HEK293T (cell line): Measurements from ENCODE around the gene TBL1X.

Experiments used
- CTCF ChIA-PET: fragments of 350-600 bp; formaldehyde crosslinking; extraction: SDS; loops from one replicate; lab custom pipeline; 2021; ENCODE audit warnings: antibody characterized with exemption, inconsistent platforms; lab: Yijun Ruan, JAX
- POLR2A ChIA-PET: fragments of 350-600 bp; formaldehyde crosslinking; extraction: SDS; loops from one replicate; lab custom pipeline; 2020; ENCODE audit warnings: antibody characterized with exemption, inconsistent platforms; lab: Yijun Ruan, JAX
- DNase-seq: peaks from one replicate; pipeline ENCODE4 v3.0.0; 2012; ENCODE audit warnings: mixed read lengths; ENCODE audit errors: extremely low spot score
- ARNT ChIP-seq: fragments of 450-650 bp; IDR thresholded peaks from 2 replicates; pipeline ENCODE4 v1.6.1; 2017; ENCODE audit warnings: mild to moderate bottlenecking
- BHLHE40 ChIP-seq: fragments of 450-650 bp; IDR thresholded peaks from 2 replicates; pipeline ENCODE4 v1.6.1; 2016; ENCODE audit warnings: mild to moderate bottlenecking, moderate library complexity, borderline replicate concordance
- CTBP1 ChIP-seq: fragments of 450-650 bp; IDR thresholded peaks from 2 replicates; pipeline ENCODE4 v1.6.1; 2016; ENCODE audit warnings: borderline replicate concordance
- ELF4 ChIP-seq: fragments of 450-650 bp; IDR thresholded peaks from 2 replicates; pipeline ENCODE4 v1.6.1; 2017; ENCODE audit warnings: antibody characterized with exemption
- FOXA1 ChIP-seq: fragments of 450-650 bp; IDR thresholded peaks from 2 replicates; pipeline ENCODE4 v1.6.1; 2016; ENCODE audit warnings: mild to moderate bottlenecking
- FOXK2 ChIP-seq: fragments of 450-650 bp; IDR thresholded peaks from 2 replicates; pipeline ENCODE4 v1.6.1; 2016; ENCODE audit warnings: mild to moderate bottlenecking
- FOXM1 ChIP-seq: fragments of 450-650 bp; IDR thresholded peaks from 2 replicates; pipeline ENCODE4 v1.6.1; 2017; ENCODE audit warnings: mild to moderate bottlenecking, borderline replicate concordance
- HDGF ChIP-seq: fragments of 450-650 bp; IDR thresholded peaks from 2 replicates; pipeline ENCODE4 v1.6.1; 2017; ENCODE audit warnings: antibody characterized with exemption, borderline replicate concordance
- L3MBTL2 ChIP-seq: fragments of 450-650 bp; conservative IDR thresholded peaks from 2 replicates; pipeline ENCODE4 v1.6.1; 2016; ENCODE audit warnings: mild to moderate bottlenecking
- LEF1 ChIP-seq: fragments of 450-650 bp; IDR thresholded peaks from 2 replicates; pipeline ENCODE4 v1.6.1; 2017; ENCODE audit warnings: mild to moderate bottlenecking, borderline replicate concordance
- NFRKB ChIP-seq: fragments of 450-650 bp; IDR thresholded peaks from 2 replicates; pipeline ENCODE4 v1.6.1; 2016; ENCODE audit warnings: mild to moderate bottlenecking, moderate library complexity
- SP1 ChIP-seq: fragments of 450-650 bp; IDR thresholded peaks from 2 replicates; pipeline ENCODE4 v1.6.1; 2017
- SUZ12 ChIP-seq: fragments of 450-650 bp; IDR thresholded peaks from 2 replicates; pipeline ENCODE4 v1.6.1; 2016; ENCODE audit warnings: mild to moderate bottlenecking
- TARDBP ChIP-seq: fragments of 450-650 bp; IDR thresholded peaks from 2 replicates; pipeline ENCODE4 v1.6.1; 2016
- ZNF384 ChIP-seq: fragments of 450-650 bp; IDR thresholded peaks from 2 replicates; pipeline ENCODE4 v1.6.1; 2016
- TF ChIP-seq, protein P1 (sequence below): fragments of 450-650 bp; IDR thresholded peaks from 2 replicates; pipeline ENCODE4 v1.6.1; 2016

The TBL1X gene

DNA sequence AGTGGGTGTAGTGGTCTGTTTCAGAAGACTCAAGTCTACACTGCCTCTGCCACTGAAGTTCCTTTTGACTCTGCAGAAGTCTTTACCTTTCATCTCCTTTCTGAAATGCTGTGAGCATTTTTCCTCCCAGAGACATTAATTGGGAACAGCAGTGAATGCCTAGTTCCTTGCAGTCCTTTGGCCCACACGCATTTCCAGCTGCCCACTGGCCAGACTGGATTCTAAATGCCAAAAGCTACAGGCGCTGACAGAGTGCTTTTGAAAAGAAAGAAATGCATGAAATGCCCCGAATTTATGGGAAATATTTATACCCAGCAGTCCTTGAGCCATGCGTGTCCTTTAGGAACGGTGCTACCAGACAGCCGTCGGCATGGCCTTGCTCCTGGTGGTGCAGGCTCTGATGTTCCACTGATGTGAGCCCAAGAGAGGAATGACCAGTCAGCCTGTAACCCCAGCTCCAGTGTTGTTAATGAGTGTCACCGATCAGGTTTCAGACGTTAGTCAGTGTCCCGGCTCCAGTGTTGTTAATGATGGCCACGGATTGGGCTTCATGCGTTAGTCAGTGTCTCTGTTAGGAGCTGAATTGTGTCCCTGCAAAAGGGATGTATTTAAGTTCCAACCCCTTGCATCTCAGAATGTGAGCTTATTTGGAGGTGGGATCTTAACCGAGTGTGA is 132.6 kb downstream of the TBL1X start:
- TF ChIP-seq FOXA1 (no peak), LEF1 (no peak), ELF4 (no peak), SP1 (no peak), CTBP1 (no peak), L3MBTL2 (no peak), TARDBP (no peak), ZNF384 (no peak), FOXM1 (no peak), FOXK2 (no peak), BHLHE40 (no peak), ARNT (no peak), NFRKB (no peak), SUZ12 (no peak), HDGF (no peak)
- TF ChIP-seq, protein P1, sequence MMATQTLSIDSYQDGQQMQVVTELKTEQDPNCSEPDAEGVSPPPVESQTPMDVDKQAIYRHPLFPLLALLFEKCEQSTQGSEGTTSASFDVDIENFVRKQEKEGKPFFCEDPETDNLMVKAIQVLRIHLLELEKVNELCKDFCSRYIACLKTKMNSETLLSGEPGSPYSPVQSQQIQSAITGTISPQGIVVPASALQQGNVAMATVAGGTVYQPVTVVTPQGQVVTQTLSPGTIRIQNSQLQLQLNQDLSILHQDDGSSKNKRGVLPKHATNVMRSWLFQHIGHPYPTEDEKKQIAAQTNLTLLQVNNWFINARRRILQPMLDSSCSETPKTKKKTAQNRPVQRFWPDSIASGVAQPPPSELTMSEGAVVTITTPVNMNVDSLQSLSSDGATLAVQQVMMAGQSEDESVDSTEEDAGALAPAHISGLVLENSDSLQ, result no peak
- POLR2A ChIA-PET, result no interaction called here
- CTCF ChIA-PET, result no interaction called here
- no peak for DNase-seq

DNA sequence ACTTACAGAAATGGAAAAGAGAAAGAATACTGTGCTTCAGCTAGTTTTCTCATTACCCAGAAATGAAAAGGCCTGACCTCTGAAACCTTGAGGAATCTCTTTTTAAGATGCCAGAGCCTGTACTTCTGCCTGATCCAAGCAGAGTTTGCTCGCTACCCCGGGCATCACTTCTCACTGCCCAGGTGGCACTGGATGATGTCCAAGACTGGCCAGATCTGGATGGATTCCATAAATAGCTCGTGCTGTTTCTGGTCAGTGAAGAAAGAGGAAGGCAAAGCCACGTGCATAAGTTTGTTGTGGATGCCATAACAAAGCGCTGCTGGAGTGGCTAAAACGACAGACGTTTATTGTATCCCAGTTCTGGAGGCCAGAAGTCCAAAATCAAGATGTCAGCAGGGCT is 133.5 kb downstream of the TBL1X start:
- POLR2A ChIA-PET, result no interaction called here
- no peak for DNase-seq
- CTCF ChIA-PET, result no interaction called here
- TF ChIP-seq FOXK2 (no peak), TARDBP (no peak)

DNA sequence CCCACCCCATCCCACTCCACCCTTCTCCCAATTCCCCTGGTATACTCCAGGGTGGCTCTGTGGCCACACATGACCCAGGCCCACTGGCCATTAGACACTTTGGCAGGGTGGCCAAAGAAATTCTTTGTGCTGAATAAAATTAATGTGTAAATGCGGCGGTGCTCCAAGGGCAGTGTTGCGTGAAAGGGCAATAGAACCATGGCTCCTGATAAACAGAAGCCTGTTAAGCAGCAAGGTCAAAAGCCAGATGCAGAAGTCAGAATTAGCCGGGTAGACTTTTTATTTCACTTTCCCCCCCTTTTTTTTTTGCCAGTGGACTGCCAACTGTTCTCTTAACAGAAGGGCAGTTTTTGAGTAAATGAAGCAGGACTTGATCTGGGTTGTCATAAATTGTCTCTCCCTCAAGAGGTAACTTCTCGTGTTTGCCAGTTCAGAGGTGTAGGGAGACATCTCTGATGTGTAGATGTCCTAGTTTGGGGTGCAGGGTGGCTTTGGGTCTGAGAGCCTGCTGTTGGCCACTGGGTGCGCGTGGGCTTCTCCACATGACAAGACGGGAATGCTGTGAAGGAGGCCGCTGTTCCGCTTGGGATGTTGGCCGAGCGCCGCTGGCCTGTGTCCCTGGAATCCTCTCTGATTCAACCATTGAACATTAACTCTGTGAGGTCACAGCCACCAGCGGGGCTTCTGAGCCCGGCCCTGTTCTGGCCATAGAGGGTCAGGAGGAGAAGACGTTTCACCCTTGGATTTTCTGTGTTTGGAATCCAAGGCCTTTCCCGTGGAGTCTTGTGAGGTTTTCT is 139.5 kb downstream of the TBL1X start:
- ChIA-PET POLR2A (no interaction called here), CTCF (no interaction called here)
- DNase-seq, result no peak
- TF ChIP-seq SUZ12 (no peak), FOXA1 (no peak), FOXM1 (no peak), ZNF384 (no peak), ARNT (no peak), BHLHE40 (no peak)

DNA sequence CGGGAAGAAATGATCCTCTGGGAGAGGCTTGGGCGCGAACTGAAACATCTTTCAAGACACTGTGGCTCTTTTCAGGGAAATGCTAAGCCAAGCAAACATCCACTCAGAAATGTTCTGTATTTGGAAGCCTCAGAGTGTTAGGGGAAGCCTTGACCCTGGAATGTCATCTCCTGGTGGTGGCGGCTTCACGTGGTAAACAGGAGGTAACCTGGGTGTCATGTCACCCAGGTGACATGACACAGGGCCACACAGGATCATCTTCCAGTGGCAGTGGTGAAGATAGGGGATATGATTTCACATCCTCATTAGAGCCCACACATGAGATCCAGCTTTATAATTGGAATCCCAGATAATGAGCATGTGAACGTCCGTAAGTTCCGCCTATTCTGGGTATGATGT is 140.0 kb downstream of the TBL1X start:
- TF ChIP-seq FOXA1 (no peak), CTBP1 (no peak), TARDBP (no peak), ARNT (no peak), L3MBTL2 (no peak), ELF4 (no peak), BHLHE40 (no peak), FOXM1 (no peak), ZNF384 (no peak)
- TF ChIP-seq, protein P1, result no peak
- no peak for DNase-seq
- CTCF ChIA-PET, result no interaction called here
- POLR2A ChIA-PET, result no interaction called here

DNA sequence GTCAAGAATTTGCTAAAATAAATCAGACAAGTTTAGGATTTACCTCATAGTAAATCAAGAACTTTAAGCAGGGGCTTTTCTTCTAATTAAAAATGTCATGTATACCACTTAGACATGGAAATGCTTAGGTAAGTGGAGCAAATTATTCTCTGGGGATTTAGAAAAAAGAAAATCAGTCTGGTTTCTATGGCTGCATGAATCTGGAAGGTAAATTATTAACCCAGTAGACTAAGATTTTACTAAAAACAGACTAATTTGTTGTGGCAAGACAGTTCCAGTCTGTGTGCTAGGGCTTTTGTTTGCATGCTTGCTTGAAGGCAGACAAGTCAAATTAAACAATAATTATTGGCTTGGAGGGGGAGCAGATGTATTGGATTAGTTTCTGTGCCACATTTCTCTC is 140.6 kb downstream of the TBL1X start:
- TF ChIP-seq FOXM1, result no peak
- no peak for TF ChIP-seq NFRKB
- TF ChIP-seq SP1, result no peak
- no peak for TF ChIP-seq L3MBTL2
- no peak for TF ChIP-seq CTBP1
- no peak for TF ChIP-seq FOXA1
- no peak for TF ChIP-seq ARNT
- no peak for TF ChIP-seq ELF4
- TF ChIP-seq TARDBP, result no peak
- TF ChIP-seq BHLHE40, result no peak
- no peak for TF ChIP-seq FOXK2
- no peak for DNase-seq
- CTCF ChIA-PET, result no interaction called here
- POLR2A ChIA-PET, result no interaction called here

DNA sequence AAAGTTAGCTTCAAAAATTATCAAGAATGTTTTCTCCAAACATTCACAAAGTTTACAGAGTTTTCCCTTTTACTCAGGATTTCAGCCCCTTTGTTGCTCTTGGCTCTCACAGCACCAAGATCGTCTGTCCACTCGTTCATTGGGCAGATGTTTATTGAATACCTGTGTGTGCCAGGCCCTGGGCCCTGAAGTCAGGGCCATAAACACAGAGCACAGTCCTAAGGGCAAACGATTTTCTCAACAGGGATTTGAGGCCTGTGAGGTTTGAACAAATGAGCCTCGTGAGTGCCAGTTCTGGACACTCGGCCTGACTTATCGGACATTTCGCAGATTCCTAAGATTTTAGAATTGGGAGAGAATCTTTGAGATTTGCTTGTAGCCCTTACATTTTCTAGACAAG is 142.1 kb downstream of the TBL1X start:
- CTCF ChIA-PET, result no interaction called here
- POLR2A ChIA-PET, result no interaction called here

DNA sequence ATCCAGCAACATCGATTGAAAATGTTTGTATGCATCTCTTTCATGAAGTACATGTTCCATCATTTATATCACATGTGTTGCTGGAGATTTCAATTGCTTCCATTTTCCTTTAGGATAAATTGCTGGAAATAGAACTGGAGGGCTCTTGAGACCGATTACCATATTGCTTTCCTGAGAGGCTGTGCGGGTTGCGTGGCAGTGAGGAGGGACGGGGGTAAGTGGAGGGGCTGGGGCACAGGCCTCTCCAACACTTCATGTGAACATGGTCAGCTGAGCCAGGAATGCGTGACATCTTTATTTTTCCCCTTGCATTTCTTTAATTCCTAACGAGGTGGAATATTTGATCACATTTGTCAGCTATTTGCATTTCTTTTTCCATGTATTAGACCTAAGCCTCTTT is 144.6 kb downstream of the TBL1X start:
- POLR2A ChIA-PET, result no interaction called here

More for the DNA sequence above, 142.1 kb downstream of the TBL1X start:
- DNase-seq, result no peak
- TF ChIP-seq ARNT, result no peak

More for the DNA sequence above, 144.6 kb downstream of the TBL1X start:
- DNase-seq, result no peak
- no peak for TF ChIP-seq CTBP1
- TF ChIP-seq FOXM1, result no peak
- no peak for TF ChIP-seq SP1
- TF ChIP-seq, protein P1, result no peak
- TF ChIP-seq BHLHE40, result no peak
- no peak for TF ChIP-seq FOXK2
- TF ChIP-seq ARNT, result no peak
- TF ChIP-seq LEF1, result no peak
- TF ChIP-seq ELF4, result no peak
- TF ChIP-seq SUZ12, result no peak
- no peak for TF ChIP-seq ZNF384
- no peak for TF ChIP-seq FOXA1
- no peak for TF ChIP-seq L3MBTL2
- TF ChIP-seq HDGF, result no peak
- TF ChIP-seq NFRKB, result no peak
- TF ChIP-seq TARDBP, result no peak
- CTCF ChIA-PET, result no interaction called here
